ENCODE measurements around the gene C11orf68.

The C11orf68 gene

GRCh38 chr11:65906602-65907001 is 12.3 kb downstream of the C11orf68 start:
- no peak for TF ChIP-seq CTCF (IDR thresholded peaks at IDR 0.05; ENCODE audit: control insufficient read depth, extremely low read depth, insufficient read depth)
- no peak for DNase-seq (ENCODE audit: low read depth)
- no peak overlapping the region for H3K4me3 ChIP-seq (ENCODE audit: low read depth, low read length)

GRCh38 chr11:65903715-65904114 is 15.1 kb downstream of the C11orf68 start:
- DNase-seq (ENCODE audit: low read depth): no peak
- no peak overlapping the region for H3K4me3 ChIP-seq (ENCODE audit: low read depth, low read length)

GRCh38 chr11:65903068-65903481 is 15.8 kb downstream of the C11orf68 start:
- TF ChIP-seq CTCF (IDR thresholded peaks at IDR 0.05; ENCODE audit: control insufficient read depth, extremely low read depth, insufficient read depth): no peak
- H3K4me3 ChIP-seq (ENCODE audit: low read depth, low read length): no peak overlapping the region
- DNase-seq (ENCODE audit: low read depth): no peak

More at GRCh38 chr11:65903715-65904114, 15.1 kb downstream of the C11orf68 start:
- TF ChIP-seq CTCF (IDR thresholded peaks at IDR 0.05; ENCODE audit: control insufficient read depth, extremely low read depth, insufficient read depth): no peak

GRCh38 chr11:65900899-65901180 is 18.0 kb downstream of the C11orf68 start:
- no peak for TF ChIP-seq CTCF (IDR thresholded peaks at IDR 0.05; ENCODE audit: control insufficient read depth, extremely low read depth, insufficient read depth)
- peak overlapping the region; percentile 46 for H3K4me3 ChIP-seq (ENCODE audit: low read depth, low read length)
- DNase-seq (ENCODE audit: low read depth): no peak

GRCh38 chr11:65900125-65900898 is 18.6 kb downstream of the C11orf68 start, which contains the start of gene FOSL1:
Gene FOSL1, minus strand, starts transcription at chr11:65900388. Its CDS starts 49 bp downstream, at chr11:65900339.
- peak within 1 kb of the TSS; percentile 46 for H3K4me3 ChIP-seq (ENCODE audit: low read depth, low read length)
- TF ChIP-seq CTCF (IDR thresholded peaks at IDR 0.05; ENCODE audit: control insufficient read depth, extremely low read depth, insufficient read depth): no peak
- DNase-seq (ENCODE audit: low read depth): peak; percentile 60

- H3K4me3 ChIP-seq (ENCODE audit: low read depth, low read length): peak overlapping the region; percentile 46
- DNase-seq (ENCODE audit: low read depth): no peak
- TF ChIP-seq CTCF (IDR thresholded peaks at IDR 0.05; ENCODE audit: control insufficient read depth, extremely low read depth, insufficient read depth): no peak
Observed at GRCh38 chr11:65899356-65900124, 19.3 kb downstream of the C11orf68 start.
